Type B pancreatic cell (in vitro differentiated cells): ENCODE data around the gene TULP1. TPM values are rescaled to one million over a fixed set of nuclear protein-coding genes. Genes with fewer than 3 reads are reported as not detected.
A peak's percentile ranks its signal among the peaks of the same experiment; 100 is the strongest.

Experiments used
- DNase-seq: peaks from one replicate; pipeline ENCODE4 v3.0.0; 2021; ENCODE audit warnings: mixed read lengths; ENCODE audit not compliant: unreplicated experiment; ENCODE audit errors: extremely low spot score
- H3K27ac Mint-ChIP-seq: 2 replicates; pipeline ENCODE4 v1.8.0; 2021; ENCODE audit warnings: mild to moderate bottlenecking, mixed read lengths
- H3K27me3 Mint-ChIP-seq: 2 replicates; pipeline ENCODE4 v1.8.0; 2021; ENCODE audit warnings: mixed read lengths
- H3K36me3 Mint-ChIP-seq: 2 replicates; pipeline ENCODE4 v1.8.0; 2021; ENCODE audit warnings: mixed read lengths
- H3K4me1 Mint-ChIP-seq: one replicate; pipeline ENCODE4 v1.8.0; 2021; ENCODE audit warnings: mixed read lengths; ENCODE audit not compliant: unreplicated experiment
- H3K4me3 Mint-ChIP-seq: 2 replicates; pipeline ENCODE4 v1.8.0; 2021; ENCODE audit warnings: mild to moderate bottlenecking, mixed read lengths
- H3K9me3 Mint-ChIP-seq: 2 replicates; pipeline ENCODE4 v1.8.0; 2021; ENCODE audit warnings: mixed read lengths
- CTCF ChIP-seq: fragments of 200-600 bp; sonication (generic); conservative IDR thresholded peaks from 2 replicates; pipeline ENCODE4 v1.5.0; 2021; ENCODE audit warnings: antibody characterized with exemption, mild to moderate bottlenecking
- total RNA-seq: library from RNA; stranded (reverse); gene quantifications from 2 replicates; pipeline ENCODE4 v1.2.1, GENCODE V29; 2021; ENCODE audit warnings: low replicate concordance

TULP1 gene
- total RNA-seq, 1 donor from 2014 or later: not detected

GRCh38 chr6:35487658-35488516 lies 24.8 kb downstream of the TULP1 start:
- Mint-ChIP-seq H3K4me1 (peaks cover 38% of the 10 kb centered on the region), H3K27ac (peak overlapping the region; percentile 99), H3K27me3 (no peaks in the 10 kb centered on the region), H3K4me3 (peak overlapping the region; percentile 61), H3K36me3 (peaks cover 6% of the 10 kb centered on the region), H3K9me3 (no peaks in the 10 kb centered on the region)
- no peak for DNase-seq
- TF ChIP-seq CTCF: no peak

DNA sequence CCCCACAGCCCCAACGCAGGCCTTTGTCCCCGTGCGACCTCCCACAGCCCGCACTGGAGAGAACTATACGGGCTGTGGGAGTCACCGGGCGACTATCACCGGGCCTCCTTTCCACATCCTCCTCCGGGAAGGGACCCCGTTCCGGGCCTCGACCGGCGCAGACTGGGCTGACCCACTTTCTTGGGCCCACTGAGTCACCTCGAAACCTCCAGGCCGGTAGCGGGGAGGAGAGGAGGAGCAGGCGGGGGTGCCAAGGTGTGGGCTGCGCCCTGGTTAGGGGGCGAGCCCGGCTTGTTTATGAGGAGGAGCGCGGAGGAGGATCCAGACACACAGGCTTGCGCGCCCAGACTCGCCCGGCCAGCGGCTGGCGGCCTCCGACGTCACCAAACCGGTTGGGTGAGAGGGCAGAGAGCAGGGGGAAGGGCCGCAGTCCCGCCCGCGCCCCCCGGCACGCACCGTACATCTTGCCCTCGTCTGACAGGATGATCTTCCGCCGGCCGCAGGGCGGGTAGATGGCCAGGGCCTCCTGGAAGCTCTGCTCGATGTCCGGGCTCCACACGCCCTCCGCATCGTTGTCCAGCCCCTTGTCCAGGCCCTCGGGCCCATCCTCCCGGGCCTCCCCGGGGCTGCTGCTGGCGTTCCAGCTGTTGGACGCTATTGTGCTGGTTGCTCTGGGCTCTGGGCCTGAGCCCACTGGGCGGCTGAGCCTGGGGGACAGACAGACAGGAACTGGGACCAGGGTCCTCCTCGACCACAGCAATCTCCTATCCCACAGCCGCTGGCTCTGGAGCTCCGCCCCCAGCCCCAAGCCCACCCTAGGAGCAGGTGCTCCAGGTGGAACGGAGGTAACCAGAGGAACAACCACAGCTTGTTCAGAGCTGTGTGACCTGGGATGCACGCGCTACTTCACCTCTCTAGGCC lies 26.4 kb downstream of the TULP1 start:
- H3K4me1 Mint-ChIP-seq: peaks cover 37% of the 10 kb centered on the region
- TF ChIP-seq CTCF: no peak
- H3K27ac Mint-ChIP-seq: peak overlapping the region; percentile 99
- H3K36me3 Mint-ChIP-seq: peaks cover 9% of the 10 kb centered on the region
- H3K27me3 Mint-ChIP-seq: no peaks in the 10 kb centered on the region
- DNase-seq: peak; percentile 83
- H3K4me3 Mint-ChIP-seq: peak overlapping the region; percentile 83
- no peaks in the 10 kb centered on the region for H3K9me3 Mint-ChIP-seq

GRCh38 chr6:35485402-35485877 lies 27.3 kb downstream of the TULP1 start:
- H3K27me3 Mint-ChIP-seq: no peaks in the 10 kb centered on the region
- H3K9me3 Mint-ChIP-seq: no peaks in the 10 kb centered on the region
- peaks cover 32% of the 10 kb centered on the region for H3K4me1 Mint-ChIP-seq
- no peak for TF ChIP-seq CTCF
- no peak for DNase-seq
- peak overlapping the region; percentile 99 for H3K27ac Mint-ChIP-seq
- H3K4me3 Mint-ChIP-seq: peak overlapping the region; percentile 63
- H3K36me3 Mint-ChIP-seq: peaks cover 14% of the 10 kb centered on the region

- no peaks in the 10 kb centered on the region for H3K9me3 Mint-ChIP-seq
- H3K27me3 Mint-ChIP-seq: no peaks in the 10 kb centered on the region
- peaks cover 30% of the 10 kb centered on the region for H3K4me1 Mint-ChIP-seq
- no peak for DNase-seq
- H3K4me3 Mint-ChIP-seq: no peak overlapping the region
- H3K27ac Mint-ChIP-seq: peak overlapping the region; percentile 99
- no peak for TF ChIP-seq CTCF
- H3K36me3 Mint-ChIP-seq: peaks cover 14% of the 10 kb centered on the region
Observed at GRCh38 chr6:35484921-35485392, 27.7 kb downstream of the TULP1 start.

GRCh38 chr6:35483893-35484645 lies 28.6 kb downstream of the TULP1 start:
- peak overlapping the region; percentile 99 for H3K27ac Mint-ChIP-seq
- DNase-seq: no peak
- peaks cover 28% of the 10 kb centered on the region for H3K4me1 Mint-ChIP-seq
- H3K27me3 Mint-ChIP-seq: no peaks in the 10 kb centered on the region
- H3K4me3 Mint-ChIP-seq: no peak overlapping the region
- no peak for TF ChIP-seq CTCF
- peaks cover 14% of the 10 kb centered on the region for H3K36me3 Mint-ChIP-seq
- no peaks in the 10 kb centered on the region for H3K9me3 Mint-ChIP-seq
